ES-I3 (cell line): ENCODE results near the gene CAMK1D.

ENCODE experiments used
- H3K36me3 ChIP-seq: 2 replicates; pipeline ENCODE4 v1.6.1; 2013; ENCODE audit warnings: mild to moderate bottlenecking, low read length, control low read depth, moderate library complexity; ENCODE audit not compliant: insufficient read depth
- H3K4me1 ChIP-seq: 2 replicates; pipeline ENCODE4 v1.6.1; 2013; ENCODE audit warnings: mild to moderate bottlenecking, control low read depth, low read length; ENCODE audit not compliant: insufficient read depth
- H3K9ac ChIP-seq: 2 replicates; pipeline ENCODE4 v1.6.1; 2013; ENCODE audit warnings: low read depth, mild to moderate bottlenecking, low read length, moderate library complexity
- H3K9me3 ChIP-seq: 2 replicates; pipeline ENCODE4 v1.6.1; 2013; ENCODE audit warnings: mild to moderate bottlenecking, low read length, moderate library complexity; ENCODE audit not compliant: control insufficient read depth, insufficient read depth

The CAMK1D gene

GRCh38 chr10:12509016-12509793, 159.9 kb downstream of the CAMK1D start:
- no peak overlapping the region for H3K9ac ChIP-seq
- no peaks in the 10 kb centered on the region for H3K36me3 ChIP-seq

DNA sequence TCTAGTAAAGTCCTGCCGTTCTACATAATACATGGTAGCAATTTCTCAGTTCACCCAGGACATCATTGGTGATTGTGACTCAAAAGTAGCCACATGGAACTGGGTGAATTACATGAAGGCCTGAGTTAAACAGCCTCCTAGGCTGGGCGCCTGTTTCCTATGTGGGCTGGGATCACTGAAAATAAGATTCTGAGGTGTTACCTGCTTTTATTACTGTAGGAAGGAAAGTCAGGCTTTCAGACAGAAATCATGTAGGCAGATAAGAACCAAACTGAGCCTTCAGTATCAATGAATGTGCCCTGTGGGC, 160.4 kb downstream of the CAMK1D start:
- Histone ChIP-seq H3K36me3 (no peaks in the 10 kb centered on the region), H3K9ac (no peak overlapping the region), H3K4me1 (no peaks in the 10 kb centered on the region), H3K9me3 (no peaks in the 10 kb centered on the region)

More at GRCh38 chr10:12509016-12509793, 159.9 kb downstream of the CAMK1D start:
- Histone ChIP-seq H3K9me3 (no peaks in the 10 kb centered on the region), H3K4me1 (no peaks in the 10 kb centered on the region)

GRCh38 chr10:12510501-12510941, 161.2 kb downstream of the CAMK1D start:
- Histone ChIP-seq H3K9me3 (no peaks in the 10 kb centered on the region), H3K9ac (no peak overlapping the region), H3K36me3 (no peaks in the 10 kb centered on the region), H3K4me1 (no peaks in the 10 kb centered on the region)

GRCh38 chr10:12510984-12511383, 161.6 kb downstream of the CAMK1D start:
- Histone ChIP-seq H3K9me3 (no peaks in the 10 kb centered on the region), H3K36me3 (no peaks in the 10 kb centered on the region), H3K4me1 (no peaks in the 10 kb centered on the region), H3K9ac (no peak overlapping the region)

DNA sequence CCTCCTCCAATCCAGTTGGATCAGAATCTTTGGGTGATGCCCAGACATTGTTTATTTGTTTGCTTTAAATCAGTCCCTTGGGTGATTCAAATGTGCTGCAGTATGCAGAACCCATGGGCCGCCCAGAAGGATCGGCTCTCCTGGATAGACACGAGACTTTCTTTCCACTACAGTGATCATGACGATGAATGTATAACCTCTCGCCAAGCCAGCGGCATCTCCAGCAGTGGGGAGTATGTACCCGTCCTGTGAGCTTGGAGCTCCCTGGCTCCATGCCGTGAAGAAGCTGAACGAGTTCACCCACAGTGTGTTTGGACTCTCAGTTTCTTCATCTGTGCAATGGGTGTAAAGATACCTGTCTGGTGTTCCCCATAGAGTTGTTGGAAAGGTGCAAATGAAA, 162.3 kb downstream of the CAMK1D start:
- no peak overlapping the region for H3K9ac ChIP-seq

GRCh38 chr10:12512332-12513002, 163.1 kb downstream of the CAMK1D start:
- H3K9me3 ChIP-seq, result no peaks in the 10 kb centered on the region
- no peaks in the 10 kb centered on the region for H3K36me3 ChIP-seq
- no peaks in the 10 kb centered on the region for H3K4me1 ChIP-seq
- H3K9ac ChIP-seq, result no peak overlapping the region

More for the DNA sequence above, 162.3 kb downstream of the CAMK1D start:
- Histone ChIP-seq H3K36me3 (no peaks in the 10 kb centered on the region), H3K4me1 (no peaks in the 10 kb centered on the region), H3K9me3 (no peaks in the 10 kb centered on the region)

DNA sequence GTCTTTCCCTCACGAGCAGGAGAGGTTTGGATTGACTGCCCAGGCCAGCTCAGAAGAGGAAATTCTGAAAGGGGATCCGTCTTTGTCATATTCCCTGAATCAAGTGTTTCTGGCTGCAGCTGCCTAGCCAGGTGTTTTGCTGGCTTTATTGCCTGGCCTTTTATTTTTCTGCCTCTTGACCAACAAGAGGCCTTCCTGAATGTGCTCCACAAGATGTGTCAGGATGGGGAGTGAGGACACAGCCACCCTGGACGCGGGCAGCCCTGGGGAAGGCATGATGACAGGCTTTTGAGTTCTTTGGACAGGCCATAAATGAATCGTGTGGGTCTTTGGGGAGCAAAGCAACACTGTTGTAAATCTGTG, 163.6 kb downstream of the CAMK1D start:
- H3K9me3 ChIP-seq, result no peaks in the 10 kb centered on the region
- H3K9ac ChIP-seq, result no peak overlapping the region
- H3K36me3 ChIP-seq, result no peaks in the 10 kb centered on the region
- H3K4me1 ChIP-seq, result no peaks in the 10 kb centered on the region

DNA sequence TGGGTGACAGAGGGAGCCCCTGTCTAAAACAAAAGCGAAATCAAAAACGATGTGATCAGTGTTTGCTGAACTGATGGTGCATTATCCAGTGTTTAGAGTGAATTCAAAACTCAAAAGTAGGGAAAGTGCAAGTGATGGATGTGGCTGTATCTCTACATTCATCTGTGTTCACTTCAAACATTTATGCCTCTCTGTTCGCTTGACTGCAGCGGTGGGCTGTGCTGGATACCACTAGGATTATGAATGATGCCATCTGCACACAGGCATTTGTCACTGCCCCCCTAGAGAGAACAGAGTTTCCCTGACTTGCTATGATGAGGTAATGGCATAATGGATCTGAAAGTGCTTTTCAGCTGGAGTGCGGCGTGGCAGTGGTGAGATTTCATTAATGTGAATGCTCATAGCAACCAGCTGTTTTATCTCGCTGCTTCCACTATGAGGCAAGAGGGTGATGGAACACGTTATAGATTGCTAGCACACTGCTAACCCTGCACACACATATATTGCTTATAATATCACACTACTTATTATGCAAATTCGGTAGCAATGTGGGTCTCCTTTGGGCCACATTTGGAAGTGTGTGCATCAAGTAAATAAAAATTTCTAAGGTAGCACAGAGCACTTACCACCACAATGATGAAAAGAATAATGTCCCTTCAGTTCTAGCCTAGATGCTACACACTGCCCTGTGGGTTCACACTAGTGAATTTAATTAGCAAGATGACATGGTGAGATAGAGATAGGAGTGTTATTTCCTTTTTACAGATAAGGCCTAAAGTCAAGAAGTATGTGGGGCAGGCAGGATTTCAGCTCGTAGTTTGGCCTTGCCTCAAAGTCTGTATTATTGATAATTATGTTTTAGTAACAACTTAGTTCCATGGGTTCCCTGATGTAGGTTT, 164.7 kb downstream of the CAMK1D start:
- H3K9me3 ChIP-seq, result no peaks in the 10 kb centered on the region
- H3K36me3 ChIP-seq, result no peaks in the 10 kb centered on the region
- H3K9ac ChIP-seq, result no peak overlapping the region
- H3K4me1 ChIP-seq, result no peaks in the 10 kb centered on the region

DNA sequence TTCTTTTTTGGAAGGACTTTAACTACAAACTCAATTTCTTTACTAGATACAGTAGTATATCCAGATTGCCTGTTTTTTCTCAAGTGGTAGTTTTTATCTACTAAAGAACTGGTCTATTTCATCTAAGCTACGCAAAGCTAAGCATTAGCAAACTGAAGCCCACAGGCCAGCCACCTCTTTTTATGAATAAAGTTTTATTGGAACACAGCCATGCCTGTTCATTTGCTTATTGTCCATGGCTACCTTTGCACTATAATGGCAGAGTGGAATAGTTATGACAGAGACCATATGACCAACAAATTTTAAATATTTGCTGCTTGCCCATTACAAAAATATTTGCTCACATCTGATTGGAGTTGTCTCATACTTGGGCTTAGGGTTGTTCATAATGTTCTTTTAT, 168.7 kb downstream of the CAMK1D start:
- Histone ChIP-seq H3K9ac (no peak overlapping the region), H3K36me3 (no peaks in the 10 kb centered on the region), H3K9me3 (no peaks in the 10 kb centered on the region), H3K4me1 (no peaks in the 10 kb centered on the region)

GRCh38 chr10:12521423-12521822, 172.1 kb downstream of the CAMK1D start:
- no peaks in the 10 kb centered on the region for H3K36me3 ChIP-seq
- no peaks in the 10 kb centered on the region for H3K4me1 ChIP-seq
- H3K9me3 ChIP-seq, result no peaks in the 10 kb centered on the region
- H3K9ac ChIP-seq, result no peak overlapping the region

DNA sequence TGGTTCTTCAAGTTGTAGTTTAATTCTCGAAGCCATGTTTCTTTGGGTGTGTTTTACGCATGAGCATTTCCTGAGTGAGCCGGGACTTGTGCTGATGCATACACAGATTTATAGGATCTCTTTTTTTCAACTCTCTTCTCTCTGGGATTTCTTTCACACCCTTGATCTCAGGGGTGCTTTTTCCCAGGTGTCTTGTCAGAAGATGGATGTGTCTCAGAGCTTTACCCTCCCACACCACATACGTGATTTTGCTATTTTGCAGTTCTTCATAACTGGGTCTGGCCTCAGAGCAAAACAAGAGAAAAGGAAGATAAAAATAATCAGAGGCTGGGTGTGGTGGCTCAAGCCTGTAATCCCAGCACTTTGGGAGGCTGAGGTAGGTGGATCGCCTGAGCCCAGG, 177.0 kb downstream of the CAMK1D start:
- Histone ChIP-seq H3K36me3 (no peaks in the 10 kb centered on the region), H3K4me1 (no peaks in the 10 kb centered on the region), H3K9ac (no peak overlapping the region), H3K9me3 (no peaks in the 10 kb centered on the region)

DNA sequence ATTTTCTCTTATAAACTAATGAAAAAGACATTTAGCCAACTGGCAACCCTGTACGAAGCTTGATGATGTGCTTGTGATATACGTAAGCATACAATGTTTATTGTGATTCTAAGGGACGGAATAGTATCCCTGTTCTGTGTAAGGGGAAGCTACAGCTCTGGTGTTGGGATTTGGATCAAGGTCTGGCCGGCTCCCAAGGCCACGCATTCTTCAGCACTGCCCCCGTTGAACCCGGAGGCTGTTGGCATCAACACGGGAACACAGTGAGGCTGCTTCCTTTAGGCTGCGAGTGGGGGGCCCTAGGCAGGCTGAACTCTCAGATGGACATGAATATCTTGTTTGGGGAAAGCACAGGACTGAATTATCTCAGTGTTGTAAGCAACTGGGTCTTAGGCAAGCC, 180.6 kb downstream of the CAMK1D start:
- Histone ChIP-seq H3K9me3 (no peaks in the 10 kb centered on the region), H3K9ac (no peak overlapping the region), H3K36me3 (no peaks in the 10 kb centered on the region), H3K4me1 (no peaks in the 10 kb centered on the region)

- Histone ChIP-seq H3K9ac (no peak overlapping the region), H3K9me3 (no peaks in the 10 kb centered on the region), H3K36me3 (no peaks in the 10 kb centered on the region), H3K4me1 (no peaks in the 10 kb centered on the region)
These were observed 182.2 kb downstream of the CAMK1D start for GRCh38 chr10:12531305-12532220.

- Histone ChIP-seq H3K9me3 (no peaks in the 10 kb centered on the region), H3K36me3 (no peaks in the 10 kb centered on the region), H3K4me1 (no peaks in the 10 kb centered on the region), H3K9ac (no peak overlapping the region)
These were observed 183.8 kb downstream of the CAMK1D start for GRCh38 chr10:12533151-12533550.
